SH-SY5Y (cell line): ENCODE results near the gene KLHL4.

Source experiments
- GATA2 ChIP-seq: IDR thresholded peaks from 2 replicates; pipeline ENCODE4 v1.6.1; 2011; ENCODE audit warnings: mild to moderate bottlenecking, low read depth, low read length
- GATA3 ChIP-seq: IDR thresholded peaks from 2 replicates; pipeline ENCODE4 v1.6.1; 2011; ENCODE audit warnings: low read depth, mild to moderate bottlenecking, low read length, moderate library complexity

DNA sequence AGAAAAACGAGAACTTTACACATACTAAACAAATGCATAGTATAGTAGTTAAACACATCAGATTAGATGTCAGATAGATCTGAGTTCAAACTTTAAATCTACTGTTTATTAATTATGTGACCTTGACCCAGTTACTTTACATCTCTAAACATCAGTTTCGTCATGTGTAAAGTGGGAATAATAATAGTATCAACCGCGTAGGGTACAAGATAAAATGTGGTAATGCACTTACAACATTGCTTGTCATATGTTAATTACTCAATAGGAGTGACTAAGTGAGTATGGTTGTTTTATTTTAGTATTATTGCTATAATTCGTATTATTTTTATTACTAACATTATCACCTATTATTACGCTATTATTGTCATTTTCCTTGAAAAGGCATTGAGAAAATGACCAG is 144.2 kb downstream of the KLHL4 start:
- TF ChIP-seq GATA2 = no peak
- TF ChIP-seq GATA3 = no peak
